Measurements from ENCODE around the gene CNGB1.

Gene CNGB1

GRCh38 chr16:57977418-57978069, 6.6 kb upstream of the CNGB1 start:
- ChIA-PET POLR2A (no interaction called here), CTCF (interaction anchor here (0.6 kb wide), 1 partner anchor 10 kb away, joined by 3 read pairs; no protein-coding TSS in a partner anchor)
- TF ChIP-seq CTCF (IDR thresholded peaks at IDR 0.05; ENCODE audit: control extremely low read depth, extremely low read depth, low read depth, missing control alignments), result no peak
- DNase-seq (ENCODE audit: extremely low spot score), result no peak

GRCh38 chr16:57976331-57976796, 5.4 kb upstream of the CNGB1 start:
- POLR2A ChIA-PET, result no interaction called here
- DNase-seq (ENCODE audit: extremely low spot score), result no peak
- CTCF ChIA-PET, result interaction anchor here (1.0 kb wide), 1 partner anchor 9 kb away, joined by 3 read pairs; no protein-coding TSS in a partner anchor

DNA sequence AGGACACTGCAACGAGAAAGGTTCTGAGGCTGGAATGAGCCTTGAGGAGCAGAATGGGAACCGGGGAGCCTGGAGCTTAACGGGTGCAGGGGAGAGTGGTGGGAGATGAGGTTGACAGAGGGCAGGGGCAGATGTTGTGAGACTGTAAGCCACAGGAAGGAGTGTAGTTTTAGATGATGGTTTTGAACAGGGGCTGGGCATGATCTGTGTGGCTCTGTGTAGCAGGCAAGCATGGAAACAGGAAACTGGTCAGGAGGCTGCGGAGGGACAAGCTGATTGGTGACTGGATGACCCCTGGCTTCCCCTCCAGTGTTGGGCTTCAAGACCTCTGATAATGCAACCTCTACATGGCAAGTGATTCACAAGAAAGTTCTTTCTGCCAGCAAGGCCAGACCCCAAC, 1.4 kb upstream of the CNGB1 start:
- POLR2A ChIA-PET, result no interaction called here
- no peak for TF ChIP-seq CTCF (IDR thresholded peaks at IDR 0.05; ENCODE audit: control extremely low read depth, extremely low read depth, low read depth, missing control alignments)
- no peak for DNase-seq (ENCODE audit: extremely low spot score)
- CTCF ChIA-PET, result interaction anchor here (0.9 to 1.5 kb wide), 2 partner anchors 8 to 14 kb away, joined by 3 to 4 read pairs; no protein-coding TSS in a partner anchor

More at GRCh38 chr16:57976331-57976796, 5.4 kb upstream of the CNGB1 start:
- TF ChIP-seq CTCF (IDR thresholded peaks at IDR 0.05; ENCODE audit: control extremely low read depth, extremely low read depth, low read depth, missing control alignments), result no peak

DNA sequence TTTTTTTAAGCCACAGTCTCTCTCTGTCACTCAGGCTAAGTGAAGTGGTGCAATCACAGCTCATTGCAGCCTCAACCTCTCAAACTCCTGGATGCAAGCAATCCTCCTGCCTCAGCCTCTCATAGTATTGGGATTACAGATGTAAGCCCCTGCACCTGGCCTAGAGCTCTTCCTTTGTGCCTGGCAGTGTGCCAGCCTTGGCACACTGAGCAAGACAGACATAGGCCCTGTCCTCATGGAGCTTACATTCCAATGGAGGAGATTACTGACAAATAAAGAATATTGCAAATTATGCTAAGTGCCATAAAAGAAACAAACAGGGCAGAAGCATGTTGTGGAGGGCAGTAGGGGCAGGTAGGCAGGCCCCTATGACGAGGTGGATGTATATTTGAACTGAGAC, 920 bp upstream of the CNGB1 start:
- ChIA-PET POLR2A (no interaction called here), CTCF (interaction anchor here (1.5 kb wide), 1 partner anchor 9 kb away, joined by 4 read pairs; no protein-coding TSS in a partner anchor)
- TF ChIP-seq CTCF (IDR thresholded peaks at IDR 0.05; ENCODE audit: control extremely low read depth, extremely low read depth, low read depth, missing control alignments), result no peak

GRCh38 chr16:57970319-57970718, 609 bp downstream of the CNGB1 start:
- TF ChIP-seq CTCF (IDR thresholded peaks at IDR 0.05; ENCODE audit: control extremely low read depth, extremely low read depth, low read depth, missing control alignments), result no peak
- DNase-seq (ENCODE audit: extremely low spot score), result no peak
- POLR2A ChIA-PET, result no interaction called here
- CTCF ChIA-PET, result no interaction called here

More for the DNA sequence above, 920 bp upstream of the CNGB1 start:
- no peak for DNase-seq (ENCODE audit: extremely low spot score)

- DNase-seq (ENCODE audit: extremely low spot score), result no peak
- TF ChIP-seq CTCF (IDR thresholded peaks at IDR 0.05; ENCODE audit: control extremely low read depth, extremely low read depth, low read depth, missing control alignments), result no peak
- CTCF ChIA-PET, result no interaction called here
- POLR2A ChIA-PET, result no interaction called here
Observed at GRCh38 chr16:57969451-57970123, 1.3 kb downstream of the CNGB1 start.

All from GM10248 (cell line).